Cardiac muscle cell (in vitro differentiated cells and primary cell): ENCODE measurements around the gene APP. TPM values are rescaled to one million over a fixed set of nuclear protein-coding genes. Genes with fewer than 3 reads are reported as not detected.

Experiments used
- DNase-seq, 2 donors: peaks; one replicate each; pipeline versions ENCODE4 v3.0.0 to v3.0.0-alpha.2; 2010 to 2017; ENCODE audit warnings: low read depth in 1 of 2, low spot score in 1 of 2
- H3K27ac ChIP-seq: fragments of 200-600 bp; sonication (generic); 2 replicates; pipeline ENCODE4 v1.5.1; 2016
- H3K27me3 ChIP-seq: fragments of 200-600 bp; sonication (generic); 2 replicates; pipeline ENCODE4 v1.6.0; 2016; ENCODE audit warnings: control low read depth
- H3K36me3 ChIP-seq: fragments of 200-600 bp; sonication (generic); 2 replicates; pipeline ENCODE4 v1.5.1; 2016; ENCODE audit warnings: control low read depth
- H3K4me1 ChIP-seq: fragments of 200-600 bp; sonication (generic); 2 replicates; pipeline ENCODE4 v1.8.1; 2017; ENCODE audit warnings: low read depth, mild to moderate bottlenecking, mixed run types
- H3K4me3 ChIP-seq: fragments of 200-600 bp; sonication (generic); 2 replicates; pipeline ENCODE4 v1.5.1; 2016; ENCODE audit warnings: mild to moderate bottlenecking
- H3K9me3 ChIP-seq: fragments of 200-600 bp; sonication (generic); 2 replicates; pipeline ENCODE4 v1.5.1; 2017; ENCODE audit warnings: low read depth, mild to moderate bottlenecking, control low read depth
- CTCF ChIP-seq: IDR thresholded peaks from 2 replicates; pipeline ENCODE4 v1.5.1; 2012; ENCODE audit warnings: low read depth, mild to moderate bottlenecking, low read length
- polyA plus RNA-seq: library from polyadenylated mRNA; unstranded; fragments of >200 nt; fragmentation: Nextera tagmentation; extraction: Ambion mirVana; gene quantifications from 2 replicates; pipeline ENCODE4 v1.2.1, GENCODE V29; 2016
- total RNA-seq: library from RNA; depleted of rRNA; stranded (reverse); fragments of >200 nt; gene quantifications from 2 replicates; pipeline ENCODE4 v1.2.3, GENCODE V29; 2016

Gene APP
- total and polyA plus RNA-seq, 2 experiments from 2014 or later, result 31.8 to 359 TPM

- TF ChIP-seq CTCF, result no peak
- H3K4me3 ChIP-seq, result no peak overlapping the region
- peaks cover 3% of the 10 kb centered on the region for H3K4me1 ChIP-seq
- no peaks in the 10 kb centered on the region for H3K36me3 ChIP-seq
- H3K27ac ChIP-seq, result no peak overlapping the region
- no peak for DNase-seq
- H3K9me3 ChIP-seq, result no peaks in the 10 kb centered on the region
- H3K27me3 ChIP-seq, result no peaks in the 10 kb centered on the region
Measured at GRCh38 chr21:26142363-26142762, 28.2 kb downstream of the APP start.

- Histone ChIP-seq H3K9me3 (no peaks in the 10 kb centered on the region), H3K36me3 (no peaks in the 10 kb centered on the region), H3K27me3 (no peaks in the 10 kb centered on the region), H3K4me1 (peaks cover 8% of the 10 kb centered on the region), H3K27ac (no peak overlapping the region), H3K4me3 (no peak overlapping the region)
- TF ChIP-seq CTCF, result no peak
- no peak for DNase-seq
Measured at GRCh38 chr21:26140926-26141325, 29.6 kb downstream of the APP start.

- peak in 1 of 2 donors; percentile 97 for DNase-seq
- H3K36me3 ChIP-seq, result no peaks in the 10 kb centered on the region
- peaks cover 14% of the 10 kb centered on the region for H3K4me1 ChIP-seq
- no peak overlapping the region for H3K27ac ChIP-seq
- H3K4me3 ChIP-seq, result no peak overlapping the region
- no peaks in the 10 kb centered on the region for H3K9me3 ChIP-seq
- no peak for TF ChIP-seq CTCF
- no peaks in the 10 kb centered on the region for H3K27me3 ChIP-seq
Measured at GRCh38 chr21:26140164-26140579, 30.4 kb downstream of the APP start.

- Histone ChIP-seq H3K27me3 (no peaks in the 10 kb centered on the region), H3K4me3 (no peak overlapping the region), H3K27ac (no peak overlapping the region), H3K36me3 (no peaks in the 10 kb centered on the region), H3K9me3 (no peaks in the 10 kb centered on the region), H3K4me1 (peaks cover 18% of the 10 kb centered on the region)
- no peak for TF ChIP-seq CTCF
- DNase-seq, result no peak
Measured at GRCh38 chr21:26138615-26139257, 31.8 kb downstream of the APP start.

GRCh38 chr21:26137379-26138060 is 33.0 kb downstream of the APP start:
- Histone ChIP-seq H3K27ac (no peak overlapping the region), H3K4me3 (no peak overlapping the region), H3K4me1 (peaks cover 18% of the 10 kb centered on the region), H3K9me3 (no peaks in the 10 kb centered on the region), H3K27me3 (no peaks in the 10 kb centered on the region), H3K36me3 (no peaks in the 10 kb centered on the region)
- no peak for DNase-seq
- no peak for TF ChIP-seq CTCF
